Calu3 (cell line): ENCODE measurements around the gene ZNF333. TPM values are rescaled to one million over a fixed set of nuclear protein-coding genes. Genes with fewer than 3 reads are reported as not detected.

Source experiments
- BruUV-seq: library from RNA; stranded (reverse); fragments of 400-500 nt; replicated peaks from 2 replicates; lab custom pipeline; 2021; lab: Mats Ljungman, UMichigan
- CTCF ChIA-PET: fragments of 300-600 bp; sonication (Branson Sonifier 250); formaldehyde crosslinking; loops from one replicate; lab custom pipeline; 2022; ENCODE audit warnings: antibody characterized with exemption; lab: Charles Lee
- DNase-seq: peaks from one replicate; pipeline ENCODE4 v3.0.0; 2022
- H3K27ac Mint-ChIP-seq: one replicate; pipeline ENCODE4 v1.8.0; 2022; ENCODE audit warnings: mixed read lengths; ENCODE audit not compliant: unreplicated experiment
- H3K27me3 Mint-ChIP-seq: one replicate; pipeline ENCODE4 v1.8.0; 2022; ENCODE audit warnings: mixed read lengths; ENCODE audit not compliant: unreplicated experiment
- H3K36me3 Mint-ChIP-seq: one replicate; pipeline ENCODE4 v1.8.0; 2022; ENCODE audit warnings: mild to moderate bottlenecking, moderate library complexity, mixed read lengths; ENCODE audit not compliant: insufficient read depth, unreplicated experiment
- H3K4me1 Mint-ChIP-seq: one replicate; pipeline ENCODE4 v1.8.0; 2022; ENCODE audit warnings: mild to moderate bottlenecking, low read depth, mixed read lengths; ENCODE audit not compliant: unreplicated experiment
- H3K4me3 Mint-ChIP-seq: one replicate; pipeline ENCODE4 v1.8.0; 2022; ENCODE audit warnings: mild to moderate bottlenecking, low read depth, moderate library complexity, mixed read lengths; ENCODE audit not compliant: unreplicated experiment
- H3K9me3 Mint-ChIP-seq: one replicate; pipeline ENCODE4 v1.8.0; 2022; ENCODE audit warnings: low read depth, mixed read lengths; ENCODE audit not compliant: unreplicated experiment
- CTCF ChIP-seq: fragments of 200-600 bp; IDR thresholded peaks from one replicate; pipeline ENCODE4 v1.8.0; 2022; ENCODE audit warnings: antibody characterized with exemption; ENCODE audit not compliant: unreplicated experiment
- intact Hi-C: fragments of 100-400 bp; cut with micrococcal nuclease; formaldehyde crosslinking; loops from one replicate; pipeline ENCODE4 v1.10.0; 2022; ENCODE audit not compliant: unreplicated experiment
- total RNA-seq: library from RNA; stranded (reverse); gene quantifications from 2 replicates; pipeline ENCODE4 v1.2.3, GENCODE V29; 2022

Gene ZNF333
- total RNA-seq, 1 experiment from 2014 or later = 5.8 TPM

- H3K36me3 Mint-ChIP-seq = no peaks in the 10 kb centered on the region
- no peak overlapping the region for H3K27ac Mint-ChIP-seq
- H3K4me1 Mint-ChIP-seq = no peaks in the 10 kb centered on the region
- H3K27me3 Mint-ChIP-seq = peaks cover 21% of the 10 kb centered on the region
- CTCF ChIA-PET = no interaction called here
- intact Hi-C loops = no loop called here
- no TSS peak for BruUV-seq
- TF ChIP-seq CTCF = no peak
- no peak for DNase-seq
- no peak overlapping the region for H3K4me3 Mint-ChIP-seq
- H3K9me3 Mint-ChIP-seq = no peaks in the 10 kb centered on the region
Observed at GRCh38 chr19:14682084-14682483, 7.8 kb upstream of the ZNF333 start.

GRCh38 chr19:14683439-14683838 is 6.4 kb upstream of the ZNF333 start:
- no peaks in the 10 kb centered on the region for H3K4me1 Mint-ChIP-seq
- H3K4me3 Mint-ChIP-seq = no peak overlapping the region
- no peaks in the 10 kb centered on the region for H3K9me3 Mint-ChIP-seq
- no peak for DNase-seq
- BruUV-seq = no TSS peak
- peaks cover 21% of the 10 kb centered on the region for H3K27me3 Mint-ChIP-seq
- CTCF ChIA-PET = no interaction called here
- no peaks in the 10 kb centered on the region for H3K36me3 Mint-ChIP-seq
- intact Hi-C loops = no loop called here
- H3K27ac Mint-ChIP-seq = no peak overlapping the region
- TF ChIP-seq CTCF = no peak

GRCh38 chr19:14686411-14686810 is 3.4 kb upstream of the ZNF333 start:
- H3K36me3 Mint-ChIP-seq = peaks cover 11% of the 10 kb centered on the region
- DNase-seq = peak; percentile 13
- intact Hi-C loops = loop anchor here (2.0 kb wide), 1 partner anchor 112 kb away; no protein-coding TSS in a partner anchor

GRCh38 chr19:14694641-14695266 is 4.9 kb downstream of the ZNF333 start:
- Mint-ChIP-seq H3K27me3 (no peaks in the 10 kb centered on the region), H3K27ac (no peak overlapping the region), H3K4me3 (no peak overlapping the region), H3K4me1 (no peaks in the 10 kb centered on the region), H3K9me3 (no peaks in the 10 kb centered on the region), H3K36me3 (peaks cover 7% of the 10 kb centered on the region)
- no TSS peak for BruUV-seq
- no peak for DNase-seq
- CTCF ChIA-PET = interaction anchor here (0.7 kb wide), 1 partner anchor 84 kb away, joined by 3 read pairs; no protein-coding TSS in a partner anchor
- TF ChIP-seq CTCF = no peak
- intact Hi-C loops = no loop called here

More at GRCh38 chr19:14686411-14686810, 3.4 kb upstream of the ZNF333 start:
- CTCF ChIA-PET = interaction anchor here (0.6 to 2.4 kb wide), 4 partner anchors 52 to 264 kb away, joined by 4 to 17 read pairs (median 4); partner anchors contain the start of gene NDUFB7
- TF ChIP-seq CTCF = no peak
- no peak overlapping the region for H3K4me3 Mint-ChIP-seq
- no peak overlapping the region for H3K27ac Mint-ChIP-seq
- no peaks in the 10 kb centered on the region for H3K4me1 Mint-ChIP-seq
- H3K9me3 Mint-ChIP-seq = no peaks in the 10 kb centered on the region
- peaks cover 21% of the 10 kb centered on the region for H3K27me3 Mint-ChIP-seq
- no TSS peak for BruUV-seq
